ENCODE data around the gene ABCB11. TPM values are rescaled to one million over a fixed set of nuclear protein-coding genes. Genes with fewer than 3 reads are reported as not detected.

ABCB11 gene
- total and polyA plus RNA-seq, 9 of the 15 experiments (the other 6 are each of a cell fraction or from before 2014, with no cell fraction given): 0.04 to 0.51 (median 0.10) TPM; not detected in 1

DNA sequence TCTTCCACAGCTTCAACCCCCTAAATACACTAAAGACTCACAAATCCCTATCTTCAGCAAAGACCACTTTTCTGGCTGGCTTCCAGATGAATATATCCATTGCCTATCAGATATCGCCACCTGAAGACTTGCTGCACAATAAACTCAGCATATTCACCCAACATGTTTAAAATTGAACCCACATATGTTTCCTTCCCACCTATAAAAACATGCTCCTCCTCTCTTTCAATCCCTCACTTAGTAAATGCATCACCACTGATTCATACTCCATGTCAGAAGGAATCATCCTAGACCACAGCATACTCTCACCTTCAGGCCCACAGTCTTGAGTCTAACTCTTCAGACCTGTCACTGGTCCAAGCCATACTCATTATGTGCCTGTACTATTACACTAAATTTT is 146.1 kb downstream of the ABCB11 start (continued):
- TF ChIP-seq RAD21 (CRISPR knock-in tag; conservative IDR thresholded peaks at IDR 0.05 in 1 of 2, IDR thresholded peaks at IDR 0.05 in 1 of 2) (peak in 1 of 2 experiments; percentile 23; a peak in 1 of 4 replicates), ZFP30 (CRISPR knock-in tag; IDR thresholded peaks at IDR 0.05; ENCODE audit: borderline replicate concordance) (no peak), TARDBP (IDR thresholded peaks at IDR 0.05) (no peak), HDAC2 (IDR thresholded peaks at IDR 0.05) (no peak), BDP1 (IDR thresholded peaks at IDR 0.05; ENCODE audit: insufficient read depth, insufficient read length) (no peak), EHMT2 (IDR thresholded peaks at IDR 0.05) (peak; percentile 14; the same call in 1 of the 2 replicates), STAG1 (CRISPR knock-in tag; IDR thresholded peaks at IDR 0.05; ENCODE audit: borderline replicate concordance) (no peak)
- TF ChIP-seq, protein P1, sequence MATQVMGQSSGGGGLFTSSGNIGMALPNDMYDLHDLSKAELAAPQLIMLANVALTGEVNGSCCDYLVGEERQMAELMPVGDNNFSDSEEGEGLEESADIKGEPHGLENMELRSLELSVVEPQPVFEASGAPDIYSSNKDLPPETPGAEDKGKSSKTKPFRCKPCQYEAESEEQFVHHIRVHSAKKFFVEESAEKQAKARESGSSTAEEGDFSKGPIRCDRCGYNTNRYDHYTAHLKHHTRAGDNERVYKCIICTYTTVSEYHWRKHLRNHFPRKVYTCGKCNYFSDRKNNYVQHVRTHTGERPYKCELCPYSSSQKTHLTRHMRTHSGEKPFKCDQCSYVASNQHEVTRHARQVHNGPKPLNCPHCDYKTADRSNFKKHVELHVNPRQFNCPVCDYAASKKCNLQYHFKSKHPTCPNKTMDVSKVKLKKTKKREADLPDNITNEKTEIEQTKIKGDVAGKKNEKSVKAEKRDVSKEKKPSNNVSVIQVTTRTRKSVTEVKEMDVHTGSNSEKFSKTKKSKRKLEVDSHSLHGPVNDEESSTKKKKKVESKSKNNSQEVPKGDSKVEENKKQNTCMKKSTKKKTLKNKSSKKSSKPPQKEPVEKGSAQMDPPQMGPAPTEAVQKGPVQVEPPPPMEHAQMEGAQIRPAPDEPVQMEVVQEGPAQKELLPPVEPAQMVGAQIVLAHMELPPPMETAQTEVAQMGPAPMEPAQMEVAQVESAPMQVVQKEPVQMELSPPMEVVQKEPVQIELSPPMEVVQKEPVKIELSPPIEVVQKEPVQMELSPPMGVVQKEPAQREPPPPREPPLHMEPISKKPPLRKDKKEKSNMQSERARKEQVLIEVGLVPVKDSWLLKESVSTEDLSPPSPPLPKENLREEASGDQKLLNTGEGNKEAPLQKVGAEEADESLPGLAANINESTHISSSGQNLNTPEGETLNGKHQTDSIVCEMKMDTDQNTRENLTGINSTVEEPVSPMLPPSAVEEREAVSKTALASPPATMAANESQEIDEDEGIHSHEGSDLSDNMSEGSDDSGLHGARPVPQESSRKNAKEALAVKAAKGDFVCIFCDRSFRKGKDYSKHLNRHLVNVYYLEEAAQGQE (IDR thresholded peaks at IDR 0.05; ENCODE audit: borderline replicate concordance): no peak
- TF ChIP-seq, protein P1 (CRISPR knock-in tag; IDR thresholded peaks at IDR 0.05; ENCODE audit: low read depth): no peak
